ENCODE measurements around the gene SEMA6B.

The SEMA6B gene

DNA sequence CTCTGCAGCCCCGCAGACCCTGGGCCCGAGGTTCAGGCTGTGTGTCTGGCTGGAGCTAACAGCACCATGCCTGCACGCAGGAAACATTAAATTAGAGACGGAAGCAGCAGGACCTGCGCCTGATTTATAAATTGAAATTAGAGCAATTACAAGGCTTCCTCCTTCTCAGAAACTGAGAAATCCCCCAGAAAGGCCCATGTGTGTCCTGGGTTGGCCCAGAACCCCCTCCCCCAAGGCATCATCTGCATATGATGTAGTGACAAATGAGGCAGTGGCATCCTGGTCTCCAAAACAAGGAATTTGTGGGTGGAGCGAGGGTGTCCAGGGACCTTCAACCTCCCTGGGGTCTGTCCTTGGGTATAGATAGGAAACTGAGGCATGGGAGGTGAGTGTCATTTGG, 27.2 kb upstream of the SEMA6B start:
- TF ChIP-seq, protein P1, sequence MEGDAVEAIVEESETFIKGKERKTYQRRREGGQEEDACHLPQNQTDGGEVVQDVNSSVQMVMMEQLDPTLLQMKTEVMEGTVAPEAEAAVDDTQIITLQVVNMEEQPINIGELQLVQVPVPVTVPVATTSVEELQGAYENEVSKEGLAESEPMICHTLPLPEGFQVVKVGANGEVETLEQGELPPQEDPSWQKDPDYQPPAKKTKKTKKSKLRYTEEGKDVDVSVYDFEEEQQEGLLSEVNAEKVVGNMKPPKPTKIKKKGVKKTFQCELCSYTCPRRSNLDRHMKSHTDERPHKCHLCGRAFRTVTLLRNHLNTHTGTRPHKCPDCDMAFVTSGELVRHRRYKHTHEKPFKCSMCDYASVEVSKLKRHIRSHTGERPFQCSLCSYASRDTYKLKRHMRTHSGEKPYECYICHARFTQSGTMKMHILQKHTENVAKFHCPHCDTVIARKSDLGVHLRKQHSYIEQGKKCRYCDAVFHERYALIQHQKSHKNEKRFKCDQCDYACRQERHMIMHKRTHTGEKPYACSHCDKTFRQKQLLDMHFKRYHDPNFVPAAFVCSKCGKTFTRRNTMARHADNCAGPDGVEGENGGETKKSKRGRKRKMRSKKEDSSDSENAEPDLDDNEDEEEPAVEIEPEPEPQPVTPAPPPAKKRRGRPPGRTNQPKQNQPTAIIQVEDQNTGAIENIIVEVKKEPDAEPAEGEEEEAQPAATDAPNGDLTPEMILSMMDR (IDR thresholded peaks at IDR 0.05) = no peak
- no peak for DNase-seq
- peaks cover 9 to 96% of the 10 kb centered on the region in 2 donors for H3K27me3 ChIP-seq
- H3K4me3 ChIP-seq = no peak overlapping the region
- H3K4me1 ChIP-seq = peaks cover 0 to 13% (median 8%) of the 10 kb centered on the region in 4 donors
- H3K9me3 ChIP-seq = no peaks in the 10 kb centered on the region
- H3K27ac ChIP-seq = no peak overlapping the region
- intact Hi-C loops (cut with DNase I; ENCODE audit: low total_unique reads) = no loop called here
- no peaks in the 10 kb centered on the region for H3K36me3 ChIP-seq

DNA sequence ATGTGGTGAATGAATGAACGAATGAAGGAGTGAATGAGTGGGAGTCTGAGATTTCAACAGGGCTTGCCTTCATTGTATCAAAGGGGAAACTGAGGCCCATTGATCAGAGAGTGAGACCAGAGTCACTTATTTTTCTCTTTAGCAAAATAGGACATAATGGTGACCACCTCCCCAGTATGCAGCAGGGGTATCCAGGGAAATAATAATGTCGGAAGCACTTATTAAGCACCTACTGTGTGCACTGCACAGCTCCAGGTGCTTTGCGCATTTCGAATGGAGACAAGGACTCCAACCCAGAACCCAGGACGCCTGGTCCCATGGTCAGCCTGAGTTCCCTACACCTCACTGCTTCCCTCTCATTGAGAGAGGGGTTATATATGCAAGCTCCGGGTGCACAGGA, 26.8 kb upstream of the SEMA6B start:
- TF ChIP-seq, protein P1 (IDR thresholded peaks at IDR 0.05) = no peak
- intact Hi-C loops (cut with DNase I; ENCODE audit: low total_unique reads) = no loop called here
- DNase-seq = no peak
- Histone ChIP-seq H3K4me1 (peaks cover 0 to 13% (median 8%) of the 10 kb centered on the region in 4 donors), H3K36me3 (no peaks in the 10 kb centered on the region), H3K27me3 (peaks cover 9 to 95% of the 10 kb centered on the region in 2 donors), H3K4me3 (no peak overlapping the region), H3K27ac (no peak overlapping the region), H3K9me3 (no peaks in the 10 kb centered on the region)

DNA sequence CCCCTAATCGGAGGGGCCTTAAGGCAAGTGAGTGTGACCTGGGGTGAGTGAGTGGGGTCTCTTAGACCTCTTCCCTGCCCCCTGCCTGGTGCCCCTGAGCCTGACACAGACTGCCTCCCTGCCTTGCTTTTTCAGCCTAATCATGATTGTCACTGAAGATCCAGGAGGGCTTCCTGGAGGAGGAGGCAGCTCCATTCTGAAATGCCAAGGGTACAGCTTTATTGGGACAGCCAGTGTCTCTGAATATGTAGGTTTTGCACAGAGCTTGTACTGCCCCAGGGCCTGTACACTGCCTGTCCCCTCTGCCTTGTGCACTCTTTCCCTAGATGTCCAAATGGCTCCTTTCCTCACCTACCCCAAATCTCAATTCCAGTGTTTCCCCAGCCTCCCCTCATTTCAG, 26.1 kb upstream of the SEMA6B start:
- intact Hi-C loops (cut with DNase I; ENCODE audit: low total_unique reads) = no loop called here
- Histone ChIP-seq H3K36me3 (no peaks in the 10 kb centered on the region), H3K27ac (no peak overlapping the region), H3K4me1 (peaks cover 0 to 20% (median 10%) of the 10 kb centered on the region in 4 donors), H3K9me3 (no peaks in the 10 kb centered on the region), H3K27me3 (peaks cover 9 to 95% of the 10 kb centered on the region in 2 donors), H3K4me3 (no peak overlapping the region)
- TF ChIP-seq, protein P1 (IDR thresholded peaks at IDR 0.05) = no peak
- no peak for DNase-seq

DNA sequence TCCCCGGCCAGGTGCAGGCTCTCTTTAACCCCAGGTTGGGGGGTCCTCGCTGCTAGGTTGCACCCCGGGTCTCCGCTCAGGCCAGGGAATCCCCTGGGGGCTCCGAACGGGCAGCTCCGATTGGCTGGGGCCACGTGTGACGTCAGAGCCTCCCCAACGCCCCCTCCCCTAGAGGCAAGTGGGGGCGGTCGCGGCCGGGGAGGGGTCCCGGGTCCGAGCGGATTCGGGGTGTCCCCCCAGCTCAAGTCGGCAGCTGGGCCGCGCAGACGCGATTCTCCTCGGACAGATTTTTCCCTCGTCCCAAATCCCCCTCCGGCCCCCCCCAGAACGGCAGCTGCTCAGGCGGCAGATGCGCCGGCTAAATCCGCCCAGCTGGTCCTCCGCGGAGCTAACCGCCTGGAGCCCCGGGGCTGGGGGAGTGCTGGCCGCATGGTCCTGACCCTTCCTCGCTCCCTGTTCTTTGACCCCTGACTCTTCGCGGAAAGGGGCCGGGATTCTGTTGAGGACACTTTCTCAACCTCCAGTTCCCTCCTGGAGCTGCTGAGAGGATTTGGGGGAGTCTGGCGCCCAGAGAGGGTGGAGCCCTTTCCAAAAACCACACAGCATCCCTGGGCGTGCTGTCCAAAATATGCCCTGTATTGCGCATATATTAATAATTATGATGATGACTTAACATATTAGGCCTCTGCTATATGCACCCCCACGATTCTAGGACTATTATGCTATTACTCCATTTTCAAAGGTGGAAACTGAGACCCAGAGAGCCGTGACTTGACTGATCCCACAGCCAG, 25.4 kb upstream of the SEMA6B start:
- intact Hi-C loops (cut with DNase I; ENCODE audit: low total_unique reads) = no loop called here
- H3K4me3 ChIP-seq = peak overlapping the region in 1 of 2 donors; percentile 22
- H3K27me3 ChIP-seq = peaks cover 9 to 95% of the 10 kb centered on the region in 2 donors
- H3K27ac ChIP-seq = no peak overlapping the region
- no peaks in the 10 kb centered on the region for H3K9me3 ChIP-seq
- H3K36me3 ChIP-seq = no peaks in the 10 kb centered on the region
- TF ChIP-seq, protein P1 (IDR thresholded peaks at IDR 0.05) = no peak
- peaks cover 0 to 27% (median 10%) of the 10 kb centered on the region in 4 donors for H3K4me1 ChIP-seq
- DNase-seq = no peak

DNA sequence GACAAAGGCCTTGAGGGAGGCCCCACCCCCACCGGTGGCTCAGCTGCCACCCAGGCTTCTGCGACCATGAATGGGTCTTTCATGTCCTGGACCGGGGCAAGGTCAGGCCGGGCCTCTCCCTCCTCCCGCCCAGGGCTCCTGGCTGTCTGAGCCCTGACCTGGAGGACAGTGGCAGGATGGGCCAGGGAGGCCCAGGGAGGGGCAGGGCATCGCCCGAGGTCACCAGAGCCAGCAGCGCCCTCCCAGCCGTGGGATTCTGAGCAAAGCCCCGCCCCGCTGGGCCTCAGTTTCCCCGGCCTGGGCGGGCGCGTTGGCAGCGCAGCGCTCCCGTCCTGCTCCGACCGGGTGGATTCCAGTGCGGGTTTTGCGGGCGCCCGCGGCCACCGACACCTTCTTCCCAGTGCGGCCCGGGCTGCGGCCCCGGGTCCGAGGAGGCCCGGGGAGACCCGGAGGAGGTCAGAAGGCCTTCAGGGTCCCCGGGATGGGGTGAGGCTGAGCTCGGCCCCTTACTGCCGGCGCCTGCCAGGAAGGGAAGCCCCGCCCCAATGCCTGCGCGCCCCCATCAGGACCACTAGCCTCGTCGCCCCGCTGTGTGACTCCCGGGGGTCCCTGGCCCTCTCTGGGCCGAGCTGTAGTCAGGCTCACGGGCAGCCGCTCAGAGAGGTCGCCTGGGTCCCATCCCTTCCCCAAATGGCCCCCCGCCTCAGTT, 24.6 kb upstream of the SEMA6B start:
- Histone ChIP-seq H3K27ac (no peak overlapping the region), H3K4me3 (peak overlapping the region in 1 of 2 donors; percentile 22), H3K9me3 (no peaks in the 10 kb centered on the region), H3K4me1 (peaks cover 0 to 27% (median 10%) of the 10 kb centered on the region in 4 donors), H3K36me3 (no peaks in the 10 kb centered on the region), H3K27me3 (peaks cover 9 to 97% of the 10 kb centered on the region in 2 donors)
- TF ChIP-seq, protein P1 (IDR thresholded peaks at IDR 0.05) = no peak
- no peak for DNase-seq
- intact Hi-C loops (cut with DNase I; ENCODE audit: low total_unique reads) = no loop called here

Measured in tibial artery (tissue), 4 donors.